B cell (primary cell): ENCODE measurements around the gene ABI3BP. TPM values are rescaled to one million over a fixed set of nuclear protein-coding genes. Genes with fewer than 3 reads are reported as not detected.

Experiments used
- ATAC-seq: fragments of 200-7000 bp; cut with Tn5 transposase; one replicate; pipeline ENCODE4 v1.10.0; 2021; ENCODE audit warnings: low read depth, mild to moderate bottlenecking, moderate number of reproducible peaks, moderate library complexity
- CTCF ChIA-PET: fragments of 350-600 bp; sonication (Branson Sonifier 250); formaldehyde crosslinking; loops from one replicate; lab custom pipeline; 2021; ENCODE audit warnings: antibody characterized with exemption, inconsistent platforms; lab: Charles Lee
- POLR2A ChIA-PET: fragments of 350-600 bp; sonication (Branson Sonifier 250); formaldehyde crosslinking; loops from one replicate; lab custom pipeline; 2021; ENCODE audit warnings: antibody characterized with exemption; lab: Charles Lee
- DNase-seq: peaks from one replicate; pipeline ENCODE4 v3.0.0; 2013
- H2AFZ ChIP-seq: 2 replicates; pipeline ENCODE4 v1.6.1; 2012; ENCODE audit warnings: mild to moderate bottlenecking, low read depth, low read length; ENCODE audit not compliant: insufficient read depth, poor library complexity, severe bottlenecking
- H3K27ac ChIP-seq, 2 donors: 1 replicate in 1 of 2; 2 replicates in 1 of 2; pipeline ENCODE4 v1.5.1; 2012 to 2013; ENCODE audit warnings: low read length in 2 of 2, mild to moderate bottlenecking in 2 of 2, moderate library complexity in 1 of 2
- H3K27me3 ChIP-seq, 4 experiments: fragments of 200-600 bp in 1 of 4; sonication (generic) in 1 of 4; replicated peaks in 1 of 4; 1 replicate in 2 of 4; 2 replicates in 2 of 4; pipeline versions ENCODE4 v1.6.1 to v1.7.0; 2013 to 2016; ENCODE audit warnings: low read length in 3 of 4, mild to moderate bottlenecking in 2 of 4, mixed read lengths in 1 of 4, moderate library complexity in 1 of 4; ENCODE audit not compliant: insufficient read depth in 4 of 4, control insufficient read depth in 3 of 4; ENCODE audit errors: control extremely low read depth in 1 of 4
- H3K36me3 ChIP-seq, 2 experiments: replicated peaks in 1 of 2; 1 replicate in 1 of 2; 2 replicates in 1 of 2; pipeline versions ENCODE4 v1.6.1 to v1.7.1; 2013; ENCODE audit warnings: low read length in 1 of 2; ENCODE audit not compliant: insufficient read depth in 2 of 2, control insufficient read depth in 1 of 2; ENCODE audit errors: control extremely low read depth in 1 of 2, extremely low read depth in 1 of 2
- H3K4me1 ChIP-seq, 2 donors: fragments of 200-600 bp in 1 of 2; sonication (generic) in 1 of 2; 1 replicate in 1 of 2; 2 replicates in 1 of 2; pipeline versions ENCODE4 v1.5.1 to v1.6.1; 2013 to 2017; ENCODE audit warnings: low read length in 2 of 2; ENCODE audit not compliant: control insufficient read depth in 2 of 2, insufficient read depth in 2 of 2
- H3K4me2 ChIP-seq: replicated peaks from 2 replicates; pipeline ENCODE3; 2012; ENCODE audit warnings: mild to moderate bottlenecking, low read depth, low read length; ENCODE audit not compliant: poor library complexity, severe bottlenecking
- H3K4me3 ChIP-seq, 5 experiments: fragments of 200-600 bp in 1 of 5; sonication (generic) in 1 of 5; 1 replicate in 3 of 5; 2 replicates in 2 of 5; pipeline versions ENCODE4 v1.5.1 to v1.7.0; 2011 to 2016; ENCODE audit warnings: low read length in 4 of 5, mild to moderate bottlenecking in 4 of 5, low read depth in 2 of 5, control low read depth in 1 of 5, moderate library complexity in 1 of 5; ENCODE audit not compliant: insufficient read depth in 1 of 5; ENCODE audit errors: control extremely low read depth in 1 of 5, extremely low read depth in 1 of 5
- H3K79me2 ChIP-seq: fragments of 200-600 bp; sonication (generic); one replicate; pipeline ENCODE4 v1.6.0; 2016; ENCODE audit warnings: low read length; ENCODE audit not compliant: control insufficient read depth, insufficient read depth
- H3K9ac ChIP-seq: fragments of 200-600 bp; sonication (generic); 2 replicates; pipeline ENCODE4 v1.6.1; 2017; ENCODE audit warnings: mild to moderate bottlenecking, low read length, moderate library complexity
- H3K9me3 ChIP-seq, 3 donors: one replicate each; pipeline versions ENCODE4 v1.6.1 to v1.7.1; 2013; ENCODE audit warnings: low read length in 2 of 3; ENCODE audit not compliant: control insufficient read depth in 2 of 3, insufficient read depth in 1 of 3; ENCODE audit errors: control extremely low read depth in 1 of 3
- H4K20me1 ChIP-seq: 2 replicates; pipeline ENCODE4 v1.6.0; 2012; ENCODE audit warnings: mild to moderate bottlenecking, low read length; ENCODE audit not compliant: insufficient read depth, control insufficient read depth, poor library complexity, severe bottlenecking
- H3K27ac Mint-ChIP-seq: one replicate; pipeline ENCODE4 v1.8.0; 2021; ENCODE audit warnings: mixed read lengths
- H3K27me3 Mint-ChIP-seq: one replicate; pipeline ENCODE4 v1.8.0; 2021; ENCODE audit warnings: mixed read lengths
- H3K4me1 Mint-ChIP-seq: one replicate; pipeline ENCODE4 v1.8.0; 2021; ENCODE audit warnings: mixed read lengths
- H3K4me3 Mint-ChIP-seq: one replicate; pipeline ENCODE4 v1.8.0; 2021; ENCODE audit warnings: mixed read lengths
- H3K9me3 Mint-ChIP-seq: one replicate; pipeline ENCODE4 v1.8.0; 2022; ENCODE audit warnings: mixed read lengths; ENCODE audit not compliant: insufficient read depth
- EZH2 ChIP-seq: IDR thresholded peaks from 2 replicates; pipeline ENCODE4 v1.6.1; 2012; ENCODE audit warnings: borderline replicate concordance, low read depth, mild to moderate bottlenecking, moderate library complexity, low read length; ENCODE audit not compliant: insufficient read depth, poor library complexity, severe bottlenecking
- WGBS: methylation state at CpG from one replicate; pipeline ENCODE4 v1.1.5; 2013; ENCODE audit warnings: missing lambda C conversion rate; ENCODE audit not compliant: insufficient coverage; 5-methylcytosine and 5-hydroxymethylcytosine counted together
- intact Hi-C: fragments of 100-400 bp; cut with micrococcal nuclease; formaldehyde crosslinking; loops from one replicate; pipeline ENCODE4 v1.10.0; 2022
- polyA plus RNA-seq: library from polyadenylated mRNA; depleted of rRNA; stranded (reverse); fragments of >200 nt; gene quantifications from 2 replicates; pipeline ENCODE4 v1.2.3, GENCODE V29; 2012
- total RNA-seq, 2 donors: library from RNA; stranded (reverse); fragments of 120-200 nt in 1 of 2; gene quantifications; 1 replicate in 1 of 2; 2 replicates in 1 of 2; pipeline versions ENCODE4 v1.2.3 to v1.2.4, GENCODE V29; 2013 to 2022
- TF ChIP-seq, protein P1 (sequence below): fragments of 200-600 bp; IDR thresholded peaks from one replicate; pipeline ENCODE4 v1.8.0; 2022; ENCODE audit warnings: antibody characterized with exemption, mild to moderate bottlenecking

The ABI3BP gene
- total and polyA plus RNA-seq, 2 donors (not counting 1 experiment from before 2014, with no cell fraction given), result not detected

DNA sequence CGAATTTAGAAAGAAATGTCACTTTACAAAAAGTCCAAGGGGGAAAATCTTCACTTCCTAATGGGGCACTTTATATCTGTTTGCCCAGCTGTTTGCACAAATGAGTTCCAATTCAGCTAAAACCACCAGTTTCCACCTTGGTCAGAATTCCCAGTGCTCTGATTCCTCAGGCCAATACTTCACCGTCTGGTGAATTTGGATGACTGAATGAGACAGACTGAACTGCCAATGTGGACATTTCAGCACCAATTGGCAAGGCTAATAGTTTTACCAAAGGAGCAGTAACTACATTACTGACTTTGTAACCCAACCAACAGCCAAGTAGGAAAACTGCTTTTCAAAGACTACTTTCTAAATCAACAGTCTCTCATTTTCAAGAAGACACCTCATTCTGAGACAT is 51.8 kb downstream of the ABI3BP start:
- H3K27ac ChIP-seq, result no peak overlapping the region
- no peaks in the 10 kb centered on the region for H3K27me3 Mint-ChIP-seq
- no peak overlapping the region for H3K9ac ChIP-seq
- no peak overlapping the region for H2AFZ ChIP-seq
- ChIA-PET CTCF (no interaction called here), POLR2A (no interaction called here)
- no peaks in the 10 kb centered on the region for H3K4me1 ChIP-seq
- no peaks in the 10 kb centered on the region for H3K79me2 ChIP-seq
- H3K36me3 ChIP-seq, result no peaks in the 10 kb centered on the region
- no peak for ATAC-seq
- TF ChIP-seq, protein P1, sequence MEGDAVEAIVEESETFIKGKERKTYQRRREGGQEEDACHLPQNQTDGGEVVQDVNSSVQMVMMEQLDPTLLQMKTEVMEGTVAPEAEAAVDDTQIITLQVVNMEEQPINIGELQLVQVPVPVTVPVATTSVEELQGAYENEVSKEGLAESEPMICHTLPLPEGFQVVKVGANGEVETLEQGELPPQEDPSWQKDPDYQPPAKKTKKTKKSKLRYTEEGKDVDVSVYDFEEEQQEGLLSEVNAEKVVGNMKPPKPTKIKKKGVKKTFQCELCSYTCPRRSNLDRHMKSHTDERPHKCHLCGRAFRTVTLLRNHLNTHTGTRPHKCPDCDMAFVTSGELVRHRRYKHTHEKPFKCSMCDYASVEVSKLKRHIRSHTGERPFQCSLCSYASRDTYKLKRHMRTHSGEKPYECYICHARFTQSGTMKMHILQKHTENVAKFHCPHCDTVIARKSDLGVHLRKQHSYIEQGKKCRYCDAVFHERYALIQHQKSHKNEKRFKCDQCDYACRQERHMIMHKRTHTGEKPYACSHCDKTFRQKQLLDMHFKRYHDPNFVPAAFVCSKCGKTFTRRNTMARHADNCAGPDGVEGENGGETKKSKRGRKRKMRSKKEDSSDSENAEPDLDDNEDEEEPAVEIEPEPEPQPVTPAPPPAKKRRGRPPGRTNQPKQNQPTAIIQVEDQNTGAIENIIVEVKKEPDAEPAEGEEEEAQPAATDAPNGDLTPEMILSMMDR, result no peak
- no peak for TF ChIP-seq EZH2
- H4K20me1 ChIP-seq, result no peaks in the 10 kb centered on the region
- H3K27ac Mint-ChIP-seq, result no peak overlapping the region
- H3K4me3 Mint-ChIP-seq, result no peak overlapping the region
- 100% methylated on average over 2 of the region's 2 CpGs for WGBS
- DNase-seq, result no peak
- no peak overlapping the region for H3K4me3 ChIP-seq
- H3K4me2 ChIP-seq, result no peak overlapping the region
- no peaks in the 10 kb centered on the region for H3K27me3 ChIP-seq
- H3K9me3 Mint-ChIP-seq, result no peaks in the 10 kb centered on the region
- no peaks in the 10 kb centered on the region for H3K4me1 Mint-ChIP-seq
- peaks cover 0 to 2% (median 0%) of the 10 kb centered on the region in 3 donors for H3K9me3 ChIP-seq
- intact Hi-C loops, result no loop called here

GRCh38 chr3:100941041-100941440 is 52.2 kb downstream of the ABI3BP start:
- intact Hi-C loops, result no loop called here
- Histone ChIP-seq H3K79me2 (no peaks in the 10 kb centered on the region), H3K9ac (no peak overlapping the region), H3K27me3 (no peaks in the 10 kb centered on the region), H3K4me3 (no peak overlapping the region), H3K36me3 (no peaks in the 10 kb centered on the region), H4K20me1 (no peaks in the 10 kb centered on the region), H3K9me3 (peaks cover 0 to 2% (median 0%) of the 10 kb centered on the region in 3 donors), H3K4me1 (no peaks in the 10 kb centered on the region), H2AFZ (no peak overlapping the region), H3K27ac (no peak overlapping the region), H3K4me2 (no peak overlapping the region)
- H3K27me3 Mint-ChIP-seq, result no peaks in the 10 kb centered on the region
- DNase-seq (no peak), ATAC-seq (no peak)
- ChIA-PET CTCF (no interaction called here), POLR2A (no interaction called here)
- H3K9me3 Mint-ChIP-seq, result no peaks in the 10 kb centered on the region
- no peak overlapping the region for H3K27ac Mint-ChIP-seq
- 89% methylated on average over 2 of the region's 2 CpGs for WGBS
- H3K4me3 Mint-ChIP-seq, result no peak overlapping the region
- TF ChIP-seq, protein P1, result no peak
- no peak for TF ChIP-seq EZH2
- no peaks in the 10 kb centered on the region for H3K4me1 Mint-ChIP-seq
